ENCODE measurements around the gene USP37.

USP37 gene

DNA sequence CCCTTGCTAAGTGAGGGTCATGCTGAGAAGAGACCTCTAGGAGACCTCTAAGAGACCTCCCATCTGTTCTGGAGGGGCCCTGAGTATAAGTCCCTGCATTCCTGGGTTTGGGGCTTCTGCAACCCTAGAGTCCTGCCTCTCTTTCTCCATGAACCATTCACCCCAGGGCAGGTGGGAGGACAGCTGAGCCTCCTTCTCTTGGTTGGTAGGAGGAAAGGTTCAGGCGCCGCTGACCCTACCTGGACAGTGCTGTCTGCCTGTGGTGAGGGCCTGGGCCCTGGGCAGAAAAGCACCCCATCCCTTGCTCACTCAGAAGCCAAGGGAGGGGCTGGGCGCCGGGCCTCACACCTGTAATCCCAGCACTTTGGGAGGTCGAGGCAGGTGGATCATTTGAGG, 149.8 kb downstream of the USP37 start:
- TF ChIP-seq POLR2AphosphoS5 (IDR thresholded peaks at IDR 0.05; ENCODE audit: low read depth) (no peak), SPI1 (IDR thresholded peaks at IDR 0.05; ENCODE audit: borderline replicate concordance, low read depth) (no peak), GABPA (IDR thresholded peaks at IDR 0.05; ENCODE audit: low read depth) (no peak)
- TF ChIP-seq, protein P1, sequence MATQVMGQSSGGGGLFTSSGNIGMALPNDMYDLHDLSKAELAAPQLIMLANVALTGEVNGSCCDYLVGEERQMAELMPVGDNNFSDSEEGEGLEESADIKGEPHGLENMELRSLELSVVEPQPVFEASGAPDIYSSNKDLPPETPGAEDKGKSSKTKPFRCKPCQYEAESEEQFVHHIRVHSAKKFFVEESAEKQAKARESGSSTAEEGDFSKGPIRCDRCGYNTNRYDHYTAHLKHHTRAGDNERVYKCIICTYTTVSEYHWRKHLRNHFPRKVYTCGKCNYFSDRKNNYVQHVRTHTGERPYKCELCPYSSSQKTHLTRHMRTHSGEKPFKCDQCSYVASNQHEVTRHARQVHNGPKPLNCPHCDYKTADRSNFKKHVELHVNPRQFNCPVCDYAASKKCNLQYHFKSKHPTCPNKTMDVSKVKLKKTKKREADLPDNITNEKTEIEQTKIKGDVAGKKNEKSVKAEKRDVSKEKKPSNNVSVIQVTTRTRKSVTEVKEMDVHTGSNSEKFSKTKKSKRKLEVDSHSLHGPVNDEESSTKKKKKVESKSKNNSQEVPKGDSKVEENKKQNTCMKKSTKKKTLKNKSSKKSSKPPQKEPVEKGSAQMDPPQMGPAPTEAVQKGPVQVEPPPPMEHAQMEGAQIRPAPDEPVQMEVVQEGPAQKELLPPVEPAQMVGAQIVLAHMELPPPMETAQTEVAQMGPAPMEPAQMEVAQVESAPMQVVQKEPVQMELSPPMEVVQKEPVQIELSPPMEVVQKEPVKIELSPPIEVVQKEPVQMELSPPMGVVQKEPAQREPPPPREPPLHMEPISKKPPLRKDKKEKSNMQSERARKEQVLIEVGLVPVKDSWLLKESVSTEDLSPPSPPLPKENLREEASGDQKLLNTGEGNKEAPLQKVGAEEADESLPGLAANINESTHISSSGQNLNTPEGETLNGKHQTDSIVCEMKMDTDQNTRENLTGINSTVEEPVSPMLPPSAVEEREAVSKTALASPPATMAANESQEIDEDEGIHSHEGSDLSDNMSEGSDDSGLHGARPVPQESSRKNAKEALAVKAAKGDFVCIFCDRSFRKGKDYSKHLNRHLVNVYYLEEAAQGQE (IDR thresholded peaks at IDR 0.05; ENCODE audit: insufficient replicate concordance, low read depth) = no peak
- TF ChIP-seq, protein P2, sequence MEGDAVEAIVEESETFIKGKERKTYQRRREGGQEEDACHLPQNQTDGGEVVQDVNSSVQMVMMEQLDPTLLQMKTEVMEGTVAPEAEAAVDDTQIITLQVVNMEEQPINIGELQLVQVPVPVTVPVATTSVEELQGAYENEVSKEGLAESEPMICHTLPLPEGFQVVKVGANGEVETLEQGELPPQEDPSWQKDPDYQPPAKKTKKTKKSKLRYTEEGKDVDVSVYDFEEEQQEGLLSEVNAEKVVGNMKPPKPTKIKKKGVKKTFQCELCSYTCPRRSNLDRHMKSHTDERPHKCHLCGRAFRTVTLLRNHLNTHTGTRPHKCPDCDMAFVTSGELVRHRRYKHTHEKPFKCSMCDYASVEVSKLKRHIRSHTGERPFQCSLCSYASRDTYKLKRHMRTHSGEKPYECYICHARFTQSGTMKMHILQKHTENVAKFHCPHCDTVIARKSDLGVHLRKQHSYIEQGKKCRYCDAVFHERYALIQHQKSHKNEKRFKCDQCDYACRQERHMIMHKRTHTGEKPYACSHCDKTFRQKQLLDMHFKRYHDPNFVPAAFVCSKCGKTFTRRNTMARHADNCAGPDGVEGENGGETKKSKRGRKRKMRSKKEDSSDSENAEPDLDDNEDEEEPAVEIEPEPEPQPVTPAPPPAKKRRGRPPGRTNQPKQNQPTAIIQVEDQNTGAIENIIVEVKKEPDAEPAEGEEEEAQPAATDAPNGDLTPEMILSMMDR (IDR thresholded peaks at IDR 0.05; ENCODE audit: insufficient read depth, low read length) = no peak
- no peak overlapping the region for H3K4me3 ChIP-seq (replicated peaks; ENCODE audit: insufficient read depth, low read length)
- no peak overlapping the region for H3K27ac ChIP-seq (replicated peaks)
- H3K27me3 ChIP-seq (ENCODE audit: insufficient read depth, poor library complexity, severe bottlenecking) = no peaks in the 10 kb centered on the region
- no peak for DNase-seq (ENCODE audit: low read depth in 1 of 2, low spot score in 1 of 2)

DNA sequence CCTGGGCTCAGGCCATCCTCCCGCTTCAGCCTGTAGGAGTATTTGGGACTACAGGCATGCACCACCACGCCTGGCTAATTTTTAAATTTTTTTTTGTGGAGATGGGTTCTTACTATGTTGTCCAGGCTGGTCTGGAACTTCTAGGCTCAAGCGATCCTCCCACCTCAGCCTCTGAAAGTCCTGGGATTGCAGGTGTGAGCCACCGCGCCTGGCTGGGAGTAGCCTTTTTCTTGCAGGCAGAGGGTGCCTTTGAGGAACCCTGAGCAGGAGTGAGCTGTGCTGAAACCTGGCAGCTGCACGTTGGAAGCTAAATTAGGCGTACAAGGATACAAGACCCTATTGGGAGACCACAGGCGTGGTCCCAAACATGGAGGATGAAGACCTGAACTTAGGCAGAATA, 160.4 kb downstream of the USP37 start:
- no peak overlapping the region for H3K4me3 ChIP-seq (replicated peaks; ENCODE audit: insufficient read depth, low read length)
- TF ChIP-seq, protein P1 (IDR thresholded peaks at IDR 0.05; ENCODE audit: insufficient replicate concordance, low read depth) = no peak
- TF ChIP-seq GABPA (IDR thresholded peaks at IDR 0.05; ENCODE audit: low read depth) (no peak), SPI1 (IDR thresholded peaks at IDR 0.05; ENCODE audit: borderline replicate concordance, low read depth) (no peak), POLR2AphosphoS5 (IDR thresholded peaks at IDR 0.05; ENCODE audit: low read depth) (no peak)
- TF ChIP-seq, protein P2 (IDR thresholded peaks at IDR 0.05; ENCODE audit: insufficient read depth, low read length) = no peak
- no peaks in the 10 kb centered on the region for H3K27me3 ChIP-seq (ENCODE audit: insufficient read depth, poor library complexity, severe bottlenecking)
- DNase-seq (ENCODE audit: low read depth in 1 of 2, low spot score in 1 of 2) = peak in 1 of 2 experiments; percentile 26
- H3K27ac ChIP-seq (replicated peaks) = peak overlapping the region; percentile 80

DNA sequence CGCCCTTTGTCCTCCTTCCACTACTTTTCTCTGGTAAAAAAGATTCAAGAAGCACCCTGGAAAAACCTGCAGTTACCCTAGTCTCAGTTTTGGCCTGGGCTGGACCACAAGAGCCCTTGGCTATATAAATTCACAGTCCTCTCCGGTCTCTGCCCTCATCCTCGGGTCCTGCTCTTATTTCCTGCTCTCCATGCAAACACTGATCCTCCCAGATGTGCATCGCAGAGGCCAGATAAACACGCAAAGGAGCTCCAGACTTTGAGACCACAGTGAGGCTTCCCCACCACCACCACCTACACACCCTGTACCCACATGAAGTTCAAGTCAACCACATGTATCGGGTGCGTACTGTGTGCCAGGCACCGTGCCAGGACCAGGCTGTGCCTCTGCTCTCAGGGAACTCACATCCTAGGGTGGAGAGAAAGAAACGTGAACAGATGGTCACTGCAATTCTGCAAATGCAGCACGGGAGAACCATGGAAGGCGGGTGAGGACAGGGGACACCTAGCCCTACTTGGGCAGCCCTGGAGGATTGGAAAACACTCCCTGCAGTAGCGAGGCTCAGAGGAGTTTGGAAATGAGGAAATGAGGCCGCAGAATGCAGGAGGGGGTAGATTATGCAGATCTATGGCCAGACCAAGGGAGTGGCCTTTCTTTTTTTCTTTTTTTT, 161.1 kb downstream of the USP37 start:
- TF ChIP-seq SPI1 (IDR thresholded peaks at IDR 0.05; ENCODE audit: borderline replicate concordance, low read depth) (peak; percentile 86), POLR2AphosphoS5 (IDR thresholded peaks at IDR 0.05; ENCODE audit: low read depth) (peak; percentile 83), GABPA (IDR thresholded peaks at IDR 0.05; ENCODE audit: low read depth) (no peak; the same call in 1 of the 2 replicates)

DNA sequence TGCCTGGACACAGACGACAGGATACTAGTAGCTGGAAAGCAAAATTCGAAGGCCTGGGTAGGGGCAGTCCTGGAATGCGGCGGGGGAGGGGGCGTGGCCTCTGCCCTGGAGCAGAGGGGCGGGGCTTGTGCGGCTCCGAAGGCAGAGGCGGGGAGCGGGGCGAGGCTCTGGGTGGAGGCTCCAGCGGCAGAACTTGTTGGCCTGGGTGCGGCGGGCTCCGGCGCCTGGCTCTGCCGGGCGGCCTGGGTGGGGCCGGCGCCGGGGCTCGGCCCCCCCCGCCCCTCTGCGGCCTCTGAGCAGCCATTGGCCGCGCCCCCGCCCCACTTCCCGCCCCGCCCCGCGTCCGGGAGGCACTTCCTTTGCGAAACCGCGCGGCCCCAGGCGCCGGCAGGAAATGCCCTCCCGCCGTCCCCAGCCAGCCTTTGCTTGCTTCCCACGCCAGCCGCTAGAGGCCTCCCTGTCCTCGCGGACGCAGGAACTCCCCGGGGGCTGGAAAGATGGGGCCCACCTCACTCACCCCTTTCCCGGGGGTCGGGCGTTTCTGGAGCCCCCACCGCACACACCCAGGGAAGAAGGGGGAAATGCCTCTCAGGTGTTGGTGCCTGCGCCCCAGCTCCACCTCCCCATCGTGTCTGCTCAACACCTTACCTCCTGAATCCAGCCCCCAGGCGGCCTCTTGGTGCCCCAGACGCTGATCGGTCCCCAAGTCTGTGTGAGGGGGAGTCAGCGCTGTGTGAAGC, 161.8 kb downstream of the USP37 start:
- DNase-seq (ENCODE audit: low read depth in 1 of 2, low spot score in 1 of 2) = peak in 1 of 2 experiments; percentile 96
- Histone ChIP-seq H3K27ac (replicated peaks) (peak overlapping the region; percentile 80), H3K4me3 (replicated peaks; ENCODE audit: insufficient read depth, low read length) (peak overlapping the region; percentile 39), H3K27me3 (ENCODE audit: insufficient read depth, poor library complexity, severe bottlenecking) (no peaks in the 10 kb centered on the region)
- TF ChIP-seq, protein P2 (IDR thresholded peaks at IDR 0.05; ENCODE audit: insufficient read depth, low read length) = peak; percentile 47
- TF ChIP-seq GABPA (IDR thresholded peaks at IDR 0.05; ENCODE audit: low read depth) (no peak), POLR2AphosphoS5 (IDR thresholded peaks at IDR 0.05; ENCODE audit: low read depth) (peak; percentile 59), SPI1 (IDR thresholded peaks at IDR 0.05; ENCODE audit: borderline replicate concordance, low read depth) (peak; percentile 61; the same call in 1 of the 2 replicates)
- TF ChIP-seq, protein P1 (IDR thresholded peaks at IDR 0.05; ENCODE audit: insufficient replicate concordance, low read depth) = no peak

More for the DNA sequence above, 161.1 kb downstream of the USP37 start:
- peak overlapping the region; percentile 80 for H3K27ac ChIP-seq (replicated peaks)
- peak in 1 of 2 experiments; percentile 82 for DNase-seq (ENCODE audit: low read depth in 1 of 2, low spot score in 1 of 2)
- H3K4me3 ChIP-seq (replicated peaks; ENCODE audit: insufficient read depth, low read length) = peak overlapping the region; percentile 39
- no peaks in the 10 kb centered on the region for H3K27me3 ChIP-seq (ENCODE audit: insufficient read depth, poor library complexity, severe bottlenecking)

Data from HL-60 (cell line).